ENCODE results near the gene SND1.

The SND1 gene

GRCh38 chr7:127911968-127912511, 260.0 kb downstream of the SND1 start:
- DNase-seq = no peak

GRCh38 chr7:127912901-127913300, 260.9 kb downstream of the SND1 start:
- no peak for DNase-seq

- DNase-seq = no peak
These were observed 261.7 kb downstream of the SND1 start for GRCh38 chr7:127913686-127914085.

GRCh38 chr7:127914693-127915092, 262.7 kb downstream of the SND1 start:
- DNase-seq = no peak

- no peak for DNase-seq
These were observed 264.7 kb downstream of the SND1 start for GRCh38 chr7:127916735-127917134.

- DNase-seq = no peak
These were observed 266.1 kb downstream of the SND1 start for GRCh38 chr7:127918130-127918529.

GRCh38 chr7:127920787-127921438, 268.9 kb downstream of the SND1 start:
- no peak for DNase-seq

- no peak for DNase-seq
These were observed 270.7 kb downstream of the SND1 start for GRCh38 chr7:127922656-127923055.

- DNase-seq = no peak
These were observed 272.9 kb downstream of the SND1 start for GRCh38 chr7:127924874-127925273.

- no peak for DNase-seq
These were observed 275.3 kb downstream of the SND1 start for GRCh38 chr7:127927348-127927696.

- DNase-seq = no peak
These were observed 276.2 kb downstream of the SND1 start for GRCh38 chr7:127928222-127928621.

GRCh38 chr7:127928852-127929251, 276.9 kb downstream of the SND1 start:
- DNase-seq = no peak

GRCh38 chr7:127930341-127931328, 278.6 kb downstream of the SND1 start:
- no peak for DNase-seq

- DNase-seq = no peak
These were observed 280.1 kb downstream of the SND1 start for GRCh38 chr7:127932076-127932475.

GRCh38 chr7:127932496-127932895, 280.5 kb downstream of the SND1 start:
- no peak for DNase-seq

- no peak for DNase-seq
These were observed 281.2 kb downstream of the SND1 start for GRCh38 chr7:127933146-127933545.

GRCh38 chr7:127934711-127935110, 282.7 kb downstream of the SND1 start:
- no peak for DNase-seq

GRCh38 chr7:127935847-127936376, 283.9 kb downstream of the SND1 start:
- DNase-seq = no peak

GRCh38 chr7:127937066-127937680, 285.2 kb downstream of the SND1 start:
- DNase-seq = no peak

- DNase-seq = no peak
These were observed 286.6 kb downstream of the SND1 start for GRCh38 chr7:127938588-127938987.

- DNase-seq = no peak
These were observed 288.6 kb downstream of the SND1 start for GRCh38 chr7:127940381-127941160.

- no peak for DNase-seq
These were observed 289.6 kb downstream of the SND1 start for GRCh38 chr7:127941476-127942210.
